Left cardiac atrium (tissue), 4 donors: ENCODE results near the gene NDUFA1. TPM values are rescaled to one million over a fixed set of nuclear protein-coding genes. Genes with fewer than 3 reads are reported as not detected.
A peak's percentile ranks its signal among the peaks of the same experiment; 100 is the strongest.
"Not testable (repeated sequence)": the region's sequence is repeated elsewhere in the genome, so short reads cannot be mapped to it uniquely, and the experiment has no call there.

Experiments used
- ATAC-seq, 2 donors: fragments of 200-7000 bp; cut with Tn5 transposase; one replicate each; pipeline ENCODE4 v1.9.1; 2020; ENCODE audit warnings: mild to moderate bottlenecking in 2 of 2, moderate library complexity in 2 of 2
- DNase-seq: peaks from one replicate; pipeline ENCODE4 v3.0.0-alpha.2; 2020
- intact Hi-C, 2 donors: fragments of 100-400 bp; cut with DNase I; formaldehyde crosslinking; loops; one replicate each; pipeline versions ENCODE4 v1.14.1 to v1.15.1; 2022 to 2023
- total RNA-seq, 2 donors: library from RNA; stranded (reverse); fragmentation: NEBNext Ultra II Directional; extraction: Animal tissue kit (Norgen Biotek cat#: 25700); gene quantifications; one replicate each; pipeline ENCODE4 v1.2.1, GENCODE V29; 2021
- donor health status: DM: no; HTN: yes; CAD: no.
- donor health status: DM: no; HTN: yes; CAD: no; lungs with severe emphysema.
- donor health status: DM: yes; HTN: yes; CAD: no.
- donor health status: Dilated cardiomyopathy.

The NDUFA1 gene
- total RNA-seq, 2 donors from 2014 or later, result 382 to 451 TPM

GRCh38 chrX:119891961-119892692, 20.5 kb downstream of the NDUFA1 start:
- intact Hi-C loops, result not testable (repeated sequence)

GRCh38 chrX:119895843-119896326, 24.3 kb downstream of the NDUFA1 start, which contains the start of gene AKAP14:
Gene AKAP14 (plus strand): TSS chrX:119895893. CDS start chrX:119903224, 7,331 bp downstream.
- DNase-seq (no peak), ATAC-seq (no peak)
- intact Hi-C loops, result no loop called here

More at GRCh38 chrX:119891961-119892692, 20.5 kb downstream of the NDUFA1 start:
- ATAC-seq, DNase-seq: not testable (repeated sequence)

- DNase-seq, result no peak
- intact Hi-C loops, result no loop called here
- ATAC-seq, result peak; percentile 23 to 38
Observed at GRCh38 chrX:119899125-119899524, 27.5 kb downstream of the NDUFA1 start.

- no peak for ATAC-seq
- DNase-seq, result no peak
- intact Hi-C loops, result no loop called here
Observed at GRCh38 chrX:119900976-119901375, 29.3 kb downstream of the NDUFA1 start.

- DNase-seq, result no peak
- intact Hi-C loops, result no loop called here
- no peak for ATAC-seq
Observed at GRCh38 chrX:119916310-119916709, 44.7 kb downstream of the NDUFA1 start.

- DNase-seq (no peak), ATAC-seq (no peak)
- intact Hi-C loops, result no loop called here
Observed at GRCh38 chrX:119917877-119918276, 46.2 kb downstream of the NDUFA1 start.

- intact Hi-C loops, result no loop called here
- ATAC-seq (no peak), DNase-seq (no peak)
Observed at GRCh38 chrX:119919835-119920585, 48.4 kb downstream of the NDUFA1 start.

GRCh38 chrX:119922391-119922790, 50.8 kb downstream of the NDUFA1 start:
- ATAC-seq, DNase-seq, intact Hi-C loops: not testable (repeated sequence)

Other genes with a start within 250 kb of the NDUFA1 start
- 10 to 100 TPM; 10.6 to 19.6 TPM for gene SEPTIN6, start 178.7 kb upstream of the NDUFA1 start, total RNA-seq
- under 1 TPM; 0.16 to 0.32 TPM for gene SOWAHD, start 113.2 kb upstream of the NDUFA1 start, total RNA-seq
- 1,000 to 10,000 TPM; 1,171 to 1,199 TPM for gene RPL39, start 80.2 kb upstream of the NDUFA1 start, total RNA-seq
- 1 to 10 TPM; 3.6 to 3.9 TPM for gene UPF3B, start 18.9 kb upstream of the NDUFA1 start, total RNA-seq
- 10 to 100 TPM in 1 of 2 donors, 1 to 10 TPM in 1; 8.9 to 10.9 TPM for gene RNF113A, start 99 bp upstream of the NDUFA1 start, total RNA-seq
- not detected for gene AKAP14, start 24.1 kb downstream of the NDUFA1 start, total RNA-seq
- gene NKAP, start 71.9 kb downstream of the NDUFA1 start, total RNA-seq, result 1 to 10 TPM; 4.4 to 6.8 TPM
- gene RHOXF2B, start 205.9 kb downstream of the NDUFA1 start, total RNA-seq, result not detected
- under 1 TPM; 0.29 to 0.34 TPM for gene RHOXF1, start 244.1 kb downstream of the NDUFA1 start, total RNA-seq